HEK293 (cell line): Measurements from ENCODE around the gene NEK11.

Experiments used
- CTCF ChIA-PET: fragments of 350-600 bp; formaldehyde crosslinking; extraction: SDS; loops from one replicate; lab custom pipeline; 2021; ENCODE audit warnings: antibody characterized with exemption; lab: Yijun Ruan, JAX
- POLR2A ChIA-PET: fragments of 300-600 bp; formaldehyde crosslinking; extraction: SDS; loops from one replicate; lab custom pipeline; 2020; ENCODE audit warnings: antibody characterized with exemption, inconsistent platforms; lab: Yijun Ruan, JAX
- H3K27ac ChIP-seq: fragments of 200-500 bp; sonication (Bioruptor generic); 2 replicates; pipeline ENCODE4 v1.5.1; 2014; ENCODE audit warnings: low read depth, low read length, control low read depth, inconsistent platforms; ENCODE audit errors: extremely low read depth
- H3K36me3 ChIP-seq, 2 experiments: fragments of 200-500 bp in 1 of 2; sonication (Bioruptor generic) in 1 of 2; 1 replicate in 1 of 2; 2 replicates in 1 of 2; pipeline ENCODE4 v1.5.1; 2014 to 2017; ENCODE audit warnings: inconsistent platforms in 2 of 2, low read length in 2 of 2; ENCODE audit not compliant: control insufficient read depth in 2 of 2, insufficient read depth in 1 of 2
- H3K4me1 ChIP-seq: fragments of 200-500 bp; sonication (Bioruptor generic); 2 replicates; pipeline ENCODE4 v1.5.1; 2014; ENCODE audit warnings: mild to moderate bottlenecking, low read length, inconsistent platforms; ENCODE audit not compliant: control insufficient read depth, insufficient read depth
- H3K4me3 ChIP-seq: 2 replicates; pipeline ENCODE4 v1.5.1; 2011; ENCODE audit warnings: low read depth, mild to moderate bottlenecking, control low read depth, low read length, moderate library complexity
- H3K9me3 ChIP-seq: fragments of 200-500 bp; sonication (Bioruptor generic); 2 replicates; pipeline ENCODE4 v1.5.1; 2014; ENCODE audit warnings: low read depth, low read length, inconsistent platforms; ENCODE audit not compliant: control insufficient read depth, insufficient read depth
- GLIS1 ChIP-seq: fragments of 450-650 bp; formaldehyde crosslinking; IDR thresholded peaks from 2 replicates; pipeline ENCODE4 v1.5.1; 2016; ENCODE audit warnings: missing biosample characterization, missing genetic modification characterization
- MYNN ChIP-seq: fragments of 450-650 bp; formaldehyde crosslinking; IDR thresholded peaks from 2 replicates; pipeline ENCODE4 v1.5.1; 2016; ENCODE audit warnings: missing biosample characterization, missing genetic modification characterization, borderline replicate concordance
- OSR2 ChIP-seq: fragments of 450-650 bp; formaldehyde crosslinking; IDR thresholded peaks from 2 replicates; pipeline ENCODE4 v1.5.1; 2016; ENCODE audit warnings: missing biosample characterization, missing genetic modification characterization
- OVOL3 ChIP-seq: fragments of 450-650 bp; formaldehyde crosslinking; IDR thresholded peaks from 2 replicates; pipeline ENCODE4 v1.5.1; 2016; ENCODE audit warnings: missing biosample characterization, missing genetic modification characterization
- PRDM1 ChIP-seq: fragments of 450-650 bp; formaldehyde crosslinking; IDR thresholded peaks from 2 replicates; pipeline ENCODE4; 2016; ENCODE audit warnings: missing biosample characterization, missing genetic modification characterization
- PRDM10 ChIP-seq: fragments of 450-650 bp; formaldehyde crosslinking; IDR thresholded peaks from 2 replicates; pipeline ENCODE4 v1.5.1; 2016; ENCODE audit warnings: missing biosample characterization, missing genetic modification characterization
- TSHZ1 ChIP-seq: fragments of 450-650 bp; formaldehyde crosslinking; IDR thresholded peaks from 2 replicates; pipeline ENCODE4 v1.5.1; 2016; ENCODE audit warnings: missing biosample characterization, missing genetic modification characterization, borderline replicate concordance
- ZBTB11 ChIP-seq: fragments of 450-650 bp; formaldehyde crosslinking; conservative IDR thresholded peaks from 2 replicates; pipeline ENCODE4 v1.5.1; 2016; ENCODE audit warnings: low read depth, missing biosample characterization, missing genetic modification characterization
- ZBTB48 ChIP-seq: fragments of 450-650 bp; formaldehyde crosslinking; IDR thresholded peaks from 2 replicates; pipeline ENCODE4 v1.5.1; 2016; ENCODE audit warnings: missing biosample characterization, missing genetic modification characterization
- ZBTB7A ChIP-seq: fragments of 450-650 bp; formaldehyde crosslinking; IDR thresholded peaks from 2 replicates; pipeline ENCODE4 v1.5.1; 2016; ENCODE audit warnings: low read depth, missing biosample characterization, missing genetic modification characterization
- ZFHX2 ChIP-seq: fragments of 450-650 bp; formaldehyde crosslinking; conservative IDR thresholded peaks from 2 replicates; pipeline ENCODE4 v1.5.1; 2016; ENCODE audit warnings: missing biosample characterization, missing genetic modification characterization
- ZNF221 ChIP-seq: fragments of 450-650 bp; formaldehyde crosslinking; IDR thresholded peaks from 2 replicates; pipeline ENCODE4 v1.5.1; 2017; ENCODE audit warnings: missing biosample characterization, missing genetic modification characterization, borderline replicate concordance
- ZNF23 ChIP-seq: fragments of 450-650 bp; formaldehyde crosslinking; IDR thresholded peaks from 2 replicates; pipeline ENCODE4 v1.5.1; 2016; ENCODE audit warnings: missing biosample characterization, missing genetic modification characterization, borderline replicate concordance
- ZNF423 ChIP-seq: fragments of 450-650 bp; formaldehyde crosslinking; IDR thresholded peaks from 2 replicates; pipeline ENCODE4 v1.5.1; 2016; ENCODE audit warnings: missing biosample characterization, missing genetic modification characterization
- ZNF433 ChIP-seq: fragments of 450-650 bp; formaldehyde crosslinking; IDR thresholded peaks from 2 replicates; pipeline ENCODE4 v1.5.1; 2016; ENCODE audit warnings: missing biosample characterization, missing genetic modification characterization, low read depth
- ZNF521 ChIP-seq: fragments of 450-650 bp; formaldehyde crosslinking; IDR thresholded peaks from 2 replicates; pipeline ENCODE4 v1.5.1; 2017; ENCODE audit warnings: missing biosample characterization, mild to moderate bottlenecking, missing genetic modification characterization
- ZNF629 ChIP-seq: fragments of 450-650 bp; formaldehyde crosslinking; IDR thresholded peaks from 2 replicates; pipeline ENCODE4 v1.5.1; 2017; ENCODE audit warnings: missing biosample characterization, missing genetic modification characterization
- ZXDB ChIP-seq: fragments of 450-650 bp; formaldehyde crosslinking; IDR thresholded peaks from 2 replicates; pipeline ENCODE4 v1.5.1; 2016; ENCODE audit warnings: missing biosample characterization, missing genetic modification characterization

NEK11 gene

GRCh38 chr3:131158434-131158833 is 131.8 kb downstream of the NEK11 start:
- Histone ChIP-seq H3K4me3 (no peak overlapping the region), H3K27ac (no peak overlapping the region), H3K9me3 (no peaks in the 10 kb centered on the region), H3K36me3 (no peaks in the 10 kb centered on the region), H3K4me1 (no peaks in the 10 kb centered on the region)
- POLR2A ChIA-PET = no interaction called here
- TF ChIP-seq ZNF629 (tag by site-specific recombination) = no peak
- no peak for TF ChIP-seq ZNF433 (tag by site-specific recombination)
- no peak for TF ChIP-seq ZXDB (tag by site-specific recombination)
- TF ChIP-seq ZBTB11 (tag by site-specific recombination) = no peak
- no peak for TF ChIP-seq ZNF23 (tag by site-specific recombination)
- TF ChIP-seq MYNN = no peak
- TF ChIP-seq ZNF521 (tag by site-specific recombination) = no peak
- no peak for TF ChIP-seq ZNF221
- TF ChIP-seq TSHZ1 = no peak
- CTCF ChIA-PET = no interaction called here

- Histone ChIP-seq H3K9me3 (no peaks in the 10 kb centered on the region), H3K4me3 (no peak overlapping the region), H3K4me1 (no peaks in the 10 kb centered on the region), H3K27ac (no peak overlapping the region), H3K36me3 (no peaks in the 10 kb centered on the region)
- TF ChIP-seq ZNF23 (tag by site-specific recombination) (no peak), ZBTB48 (tag by site-specific recombination) (no peak), PRDM1 (tag by site-specific recombination) (no peak), ZNF423 (tag by site-specific recombination) (no peak)
- POLR2A ChIA-PET = no interaction called here
- CTCF ChIA-PET = no interaction called here
Measured at GRCh38 chr3:131162516-131162915, 135.8 kb downstream of the NEK11 start.

GRCh38 chr3:131167867-131168266 is 141.2 kb downstream of the NEK11 start:
- H3K4me1 ChIP-seq = no peaks in the 10 kb centered on the region
- POLR2A ChIA-PET = no interaction called here
- H3K27ac ChIP-seq = no peak overlapping the region
- H3K36me3 ChIP-seq = no peaks in the 10 kb centered on the region
- H3K4me3 ChIP-seq = no peak overlapping the region
- H3K9me3 ChIP-seq = no peaks in the 10 kb centered on the region
- CTCF ChIA-PET = no interaction called here
- TF ChIP-seq ZFHX2 (tag by site-specific recombination) = no peak
- TF ChIP-seq OVOL3 (tag by site-specific recombination) = no peak
- TF ChIP-seq ZBTB7A = no peak
- no peak for TF ChIP-seq PRDM10
- no peak for TF ChIP-seq OSR2 (tag by site-specific recombination)
- no peak for TF ChIP-seq GLIS1 (tag by site-specific recombination)
